DND-41 (cell line): ENCODE data around the gene TSPAN9.
A peak's percentile ranks its signal among the peaks of the same experiment; 100 is the strongest.

Source experiments
- ATAC-seq: fragments of 200-7000 bp; cut with Tn5 transposase; 3 replicates; pipeline ENCODE4 v1.9.1; 2021; ENCODE audit warnings: low read depth; ENCODE audit not compliant: insufficient read depth
- DNase-seq: peaks from one replicate; pipeline ENCODE4 v3.0.0-alpha.2; 2020
- H2AFZ ChIP-seq: 2 replicates; pipeline ENCODE4 v1.6.0; 2012; ENCODE audit warnings: low read depth, low read length
- H3K27ac ChIP-seq: 2 replicates; pipeline ENCODE4 v1.5.1; 2012; ENCODE audit warnings: low read length, inconsistent platforms
- H3K27me3 ChIP-seq: fragments of 200-600 bp; sonication (generic); 2 replicates; pipeline ENCODE4 v1.6.0; 2012; ENCODE audit warnings: low read length, mild to moderate bottlenecking, inconsistent platforms; ENCODE audit not compliant: insufficient read depth, poor library complexity
- H3K36me3 ChIP-seq: 2 replicates; pipeline ENCODE4 v1.5.1; 2012; ENCODE audit warnings: low read length, inconsistent platforms; ENCODE audit not compliant: insufficient read depth
- H3K4me1 ChIP-seq: 2 replicates; pipeline ENCODE4 v1.5.1; 2012; ENCODE audit warnings: mild to moderate bottlenecking, low read length; ENCODE audit not compliant: insufficient read depth
- H3K4me2 ChIP-seq: 2 replicates; pipeline ENCODE4 v1.6.0; 2012; ENCODE audit warnings: mild to moderate bottlenecking, moderate library complexity, low read length, inconsistent platforms; ENCODE audit not compliant: insufficient read depth
- H3K4me3 ChIP-seq, 2 experiments: fragments of 200-600 bp in 1 of 2; shearing (Covaris generic) in 1 of 2; 2 replicates each; pipeline ENCODE4 v1.5.1; 2012 to 2016; ENCODE audit warnings: inconsistent platforms in 2 of 2, low read length in 2 of 2, mild to moderate bottlenecking in 2 of 2, low read depth in 1 of 2, moderate library complexity in 1 of 2
- H3K79me2 ChIP-seq: 2 replicates; pipeline ENCODE4 v1.6.0; 2012; ENCODE audit warnings: low read length, inconsistent platforms; ENCODE audit not compliant: insufficient read depth
- H3K9ac ChIP-seq: 2 replicates; pipeline ENCODE4 v1.6.0; 2012; ENCODE audit warnings: low read depth, mild to moderate bottlenecking, inconsistent platforms, low read length, moderate library complexity
- H3K9me3 ChIP-seq: 2 replicates; pipeline ENCODE4 v1.5.1; 2012; ENCODE audit warnings: low read length, moderate library complexity, mild to moderate bottlenecking, inconsistent platforms; ENCODE audit not compliant: insufficient read depth, severe bottlenecking
- H4K20me1 ChIP-seq: 2 replicates; pipeline ENCODE4 v1.6.0; 2012; ENCODE audit warnings: low read length; ENCODE audit not compliant: insufficient read depth
- EZH2 ChIP-seq: IDR thresholded peaks from 3 replicates; pipeline ENCODE4 v1.6.1; 2012; ENCODE audit warnings: borderline replicate concordance, low read depth, mild to moderate bottlenecking, moderate library complexity, low read length, inconsistent platforms; ENCODE audit not compliant: severe bottlenecking
- TF ChIP-seq, protein P1 (sequence below): IDR thresholded peaks from 2 replicates; pipeline ENCODE4 v1.5.1; 2012; ENCODE audit warnings: borderline replicate concordance, low read length, moderate library complexity, mild to moderate bottlenecking; ENCODE audit not compliant: poor library complexity, severe bottlenecking; ENCODE audit errors: extremely low read depth

Gene TSPAN9

DNA sequence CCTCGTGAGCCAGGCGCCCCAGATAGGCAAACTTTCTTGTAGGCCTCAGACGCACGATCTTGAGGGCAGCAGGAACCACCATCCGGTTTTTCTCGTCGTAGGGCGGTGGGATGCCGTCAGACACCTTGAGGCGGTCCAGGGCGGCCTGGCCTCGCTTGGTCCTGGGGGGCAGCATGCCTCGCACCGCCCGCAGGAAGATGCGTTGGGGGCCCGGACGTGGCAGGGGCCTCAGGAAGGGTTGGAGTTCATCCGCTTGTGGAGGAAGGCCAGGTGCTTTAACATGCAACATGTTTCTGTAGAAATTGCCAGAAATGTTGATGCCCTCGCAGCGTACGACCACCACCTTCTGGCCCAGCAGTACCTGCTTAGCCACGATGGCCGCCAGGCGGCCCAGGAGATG, 5.5 kb upstream of the TSPAN9 start:
- TF ChIP-seq EZH2, result no peak
- TF ChIP-seq, protein P1, sequence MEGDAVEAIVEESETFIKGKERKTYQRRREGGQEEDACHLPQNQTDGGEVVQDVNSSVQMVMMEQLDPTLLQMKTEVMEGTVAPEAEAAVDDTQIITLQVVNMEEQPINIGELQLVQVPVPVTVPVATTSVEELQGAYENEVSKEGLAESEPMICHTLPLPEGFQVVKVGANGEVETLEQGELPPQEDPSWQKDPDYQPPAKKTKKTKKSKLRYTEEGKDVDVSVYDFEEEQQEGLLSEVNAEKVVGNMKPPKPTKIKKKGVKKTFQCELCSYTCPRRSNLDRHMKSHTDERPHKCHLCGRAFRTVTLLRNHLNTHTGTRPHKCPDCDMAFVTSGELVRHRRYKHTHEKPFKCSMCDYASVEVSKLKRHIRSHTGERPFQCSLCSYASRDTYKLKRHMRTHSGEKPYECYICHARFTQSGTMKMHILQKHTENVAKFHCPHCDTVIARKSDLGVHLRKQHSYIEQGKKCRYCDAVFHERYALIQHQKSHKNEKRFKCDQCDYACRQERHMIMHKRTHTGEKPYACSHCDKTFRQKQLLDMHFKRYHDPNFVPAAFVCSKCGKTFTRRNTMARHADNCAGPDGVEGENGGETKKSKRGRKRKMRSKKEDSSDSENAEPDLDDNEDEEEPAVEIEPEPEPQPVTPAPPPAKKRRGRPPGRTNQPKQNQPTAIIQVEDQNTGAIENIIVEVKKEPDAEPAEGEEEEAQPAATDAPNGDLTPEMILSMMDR, result no peak

DNA sequence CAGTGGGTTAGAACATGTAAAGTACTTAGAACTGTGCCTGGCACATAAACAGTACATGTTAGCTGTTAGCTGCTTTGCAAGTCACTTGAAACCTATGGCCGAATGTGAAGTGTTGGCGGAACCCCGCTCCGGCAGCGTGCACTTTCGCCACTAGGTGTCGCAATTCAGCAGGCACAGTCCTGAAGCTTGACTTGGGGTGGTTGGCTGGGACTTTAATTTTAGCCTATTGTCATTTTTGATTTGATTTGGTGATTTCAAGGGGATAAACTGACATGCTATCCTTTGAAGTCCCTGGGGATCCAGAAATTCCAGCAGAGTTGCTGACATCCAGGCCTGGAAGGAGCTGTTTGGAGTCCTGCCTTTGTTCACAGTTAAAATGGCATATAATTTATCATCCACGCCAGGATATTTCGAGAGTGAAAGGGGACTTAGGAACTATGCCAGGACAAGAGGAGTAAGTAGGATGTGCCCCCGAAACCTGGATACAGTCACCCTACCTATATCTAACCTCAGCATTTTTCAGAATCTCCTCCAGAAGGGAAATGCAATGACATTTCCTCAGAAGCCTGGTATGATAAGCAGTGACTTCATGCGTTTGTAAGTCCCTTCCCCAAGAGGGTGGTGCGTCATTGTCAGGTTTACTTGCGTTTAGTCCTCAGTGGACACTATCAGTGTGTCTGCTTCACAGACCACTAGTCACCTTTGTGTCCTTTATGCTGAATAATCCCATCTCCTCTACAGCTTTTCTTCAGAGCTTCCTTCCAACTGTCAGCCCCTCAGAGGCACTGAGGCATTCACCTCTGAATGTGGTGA, 3.5 kb upstream of the TSPAN9 start:
- ATAC-seq (peak; percentile 69), DNase-seq (peak; percentile 79)
- Histone ChIP-seq H3K36me3 (no peaks in the 10 kb centered on the region), H3K4me2 (no peak overlapping the region), H4K20me1 (0 out of 2 replicates have a peak, but pooled peaks cover 12% of the 10 kb centered on the region), H3K79me2 (no peaks in the 10 kb centered on the region), H3K9ac (no peak overlapping the region), H2AFZ (no peak overlapping the region), H3K4me3 (no peak overlapping the region), H3K27me3 (peaks cover 18% of the 10 kb centered on the region), H3K9me3 (no peaks in the 10 kb centered on the region), H3K4me1 (peaks cover 15% of the 10 kb centered on the region), H3K27ac (no peak overlapping the region)
- TF ChIP-seq, protein P1, result peak; percentile 99
- TF ChIP-seq EZH2, result no peak

More for the DNA sequence above, 5.5 kb upstream of the TSPAN9 start:
- H3K27me3 ChIP-seq, result peaks cover 4% of the 10 kb centered on the region
- no peak overlapping the region for H3K4me2 ChIP-seq
- H2AFZ ChIP-seq, result no peak overlapping the region
- ATAC-seq (no peak), DNase-seq (no peak)
- peaks cover 5% of the 10 kb centered on the region for H3K4me1 ChIP-seq
- no peaks in the 10 kb centered on the region for H3K9me3 ChIP-seq
- 0 out of 2 replicates have a peak, but pooled peaks cover 5% of the 10 kb centered on the region for H4K20me1 ChIP-seq
- H3K36me3 ChIP-seq, result no peaks in the 10 kb centered on the region
- no peak overlapping the region for H3K27ac ChIP-seq
- no peaks in the 10 kb centered on the region for H3K79me2 ChIP-seq
- H3K4me3 ChIP-seq, result no peak overlapping the region
- H3K9ac ChIP-seq, result no peak overlapping the region

DNA sequence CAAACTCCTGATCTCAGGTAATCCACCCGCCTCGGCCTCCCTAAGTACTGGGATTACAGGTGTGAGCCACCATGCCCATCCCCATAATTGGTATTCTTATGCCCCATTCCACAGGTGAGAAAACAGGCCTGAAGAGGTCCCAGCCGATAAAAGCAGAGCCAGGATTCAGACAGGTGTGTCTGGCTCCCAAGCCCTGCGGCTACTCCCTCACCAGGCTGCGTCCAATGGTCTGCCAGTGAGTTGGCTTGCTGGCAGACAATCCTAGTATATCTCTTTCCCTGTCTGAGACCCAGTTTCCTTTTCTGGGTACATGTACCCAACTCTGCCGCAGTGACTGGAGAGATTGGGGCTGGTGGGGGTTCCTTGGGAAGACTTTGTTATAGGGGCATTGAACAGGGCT, 1.9 kb upstream of the TSPAN9 start:
- DNase-seq (no peak), ATAC-seq (no peak)
- H3K27ac ChIP-seq, result no peak overlapping the region
- H3K4me1 ChIP-seq, result peaks cover 15% of the 10 kb centered on the region
- H3K9me3 ChIP-seq, result no peaks in the 10 kb centered on the region
- no peak overlapping the region for H3K9ac ChIP-seq
- H3K27me3 ChIP-seq, result peaks cover 14% of the 10 kb centered on the region
- no peak overlapping the region for H3K4me3 ChIP-seq
- no peak overlapping the region for H3K4me2 ChIP-seq
- H4K20me1 ChIP-seq, result 0 out of 2 replicates have a peak, but pooled peaks cover 12% of the 10 kb centered on the region
- no peak for TF ChIP-seq EZH2
- TF ChIP-seq, protein P1, result no peak
- no peaks in the 10 kb centered on the region for H3K36me3 ChIP-seq
- no peak overlapping the region for H2AFZ ChIP-seq
- H3K79me2 ChIP-seq, result no peaks in the 10 kb centered on the region
